ENCODE data around the gene PPAN. TPM values are rescaled to one million over a fixed set of nuclear protein-coding genes. Genes with fewer than 3 reads are reported as not detected.

PPAN gene
- total and polyA plus RNA-seq, 4 donors, result 15.0 to 61.4 (median 47.5) TPM

GRCh38 chr19:10135551-10136334 lies 29.6 kb downstream of the PPAN start:
- peaks cover 0 to 3% (median 0%) of the 10 kb centered on the region in 4 donors for H3K9me3 ChIP-seq (ENCODE audit: control insufficient read depth in 4 of 4, insufficient read depth in 3 of 4, low read length in 3 of 4)
- TF ChIP-seq, protein P1, sequence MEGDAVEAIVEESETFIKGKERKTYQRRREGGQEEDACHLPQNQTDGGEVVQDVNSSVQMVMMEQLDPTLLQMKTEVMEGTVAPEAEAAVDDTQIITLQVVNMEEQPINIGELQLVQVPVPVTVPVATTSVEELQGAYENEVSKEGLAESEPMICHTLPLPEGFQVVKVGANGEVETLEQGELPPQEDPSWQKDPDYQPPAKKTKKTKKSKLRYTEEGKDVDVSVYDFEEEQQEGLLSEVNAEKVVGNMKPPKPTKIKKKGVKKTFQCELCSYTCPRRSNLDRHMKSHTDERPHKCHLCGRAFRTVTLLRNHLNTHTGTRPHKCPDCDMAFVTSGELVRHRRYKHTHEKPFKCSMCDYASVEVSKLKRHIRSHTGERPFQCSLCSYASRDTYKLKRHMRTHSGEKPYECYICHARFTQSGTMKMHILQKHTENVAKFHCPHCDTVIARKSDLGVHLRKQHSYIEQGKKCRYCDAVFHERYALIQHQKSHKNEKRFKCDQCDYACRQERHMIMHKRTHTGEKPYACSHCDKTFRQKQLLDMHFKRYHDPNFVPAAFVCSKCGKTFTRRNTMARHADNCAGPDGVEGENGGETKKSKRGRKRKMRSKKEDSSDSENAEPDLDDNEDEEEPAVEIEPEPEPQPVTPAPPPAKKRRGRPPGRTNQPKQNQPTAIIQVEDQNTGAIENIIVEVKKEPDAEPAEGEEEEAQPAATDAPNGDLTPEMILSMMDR (IDR thresholded peaks at IDR 0.05; ENCODE audit: control extremely low read depth, extremely low read depth), result no peak
- H3K9ac ChIP-seq (ENCODE audit: insufficient read depth in 1 of 2, low read length in 2 of 2), result no peak overlapping the region
- H3K27me3 ChIP-seq (ENCODE audit: control insufficient read depth in 3 of 3, insufficient read depth in 3 of 3, low read length in 2 of 3), result no peaks in the 10 kb centered on the region
- H3K4me3 ChIP-seq, result no peak overlapping the region
- 88 to 92% methylated on average over 39 of the region's 39 CpGs for WGBS, 2 donors
- peaks cover 10 to 65% (median 40%) of the 10 kb centered on the region in 4 donors for H3K36me3 ChIP-seq (ENCODE audit: control insufficient read depth in 4 of 4, insufficient read depth in 4 of 4, low read length in 4 of 4)
- peak; percentile 49 for ATAC-seq (ENCODE audit: insufficient read depth, low FRiP score)
- peak overlapping the region in 1 of 2 donors; percentile 71 for H3K27ac ChIP-seq (ENCODE audit: low read depth in 1 of 2, low read length in 1 of 2)
- no peaks in the 10 kb centered on the region for H3K4me1 ChIP-seq (ENCODE audit: control insufficient read depth in 5 of 5, insufficient read depth in 5 of 5, low read length in 5 of 5)
- no peak for DNase-seq

GRCh38 chr19:10136936-10137335 lies 30.8 kb downstream of the PPAN start:
- WGBS, 2 donors, result 90 to 95% methylated on average over 14 of the region's 14 CpGs
- H3K9ac ChIP-seq (ENCODE audit: insufficient read depth in 1 of 2, low read length in 2 of 2), result no peak overlapping the region

DNA sequence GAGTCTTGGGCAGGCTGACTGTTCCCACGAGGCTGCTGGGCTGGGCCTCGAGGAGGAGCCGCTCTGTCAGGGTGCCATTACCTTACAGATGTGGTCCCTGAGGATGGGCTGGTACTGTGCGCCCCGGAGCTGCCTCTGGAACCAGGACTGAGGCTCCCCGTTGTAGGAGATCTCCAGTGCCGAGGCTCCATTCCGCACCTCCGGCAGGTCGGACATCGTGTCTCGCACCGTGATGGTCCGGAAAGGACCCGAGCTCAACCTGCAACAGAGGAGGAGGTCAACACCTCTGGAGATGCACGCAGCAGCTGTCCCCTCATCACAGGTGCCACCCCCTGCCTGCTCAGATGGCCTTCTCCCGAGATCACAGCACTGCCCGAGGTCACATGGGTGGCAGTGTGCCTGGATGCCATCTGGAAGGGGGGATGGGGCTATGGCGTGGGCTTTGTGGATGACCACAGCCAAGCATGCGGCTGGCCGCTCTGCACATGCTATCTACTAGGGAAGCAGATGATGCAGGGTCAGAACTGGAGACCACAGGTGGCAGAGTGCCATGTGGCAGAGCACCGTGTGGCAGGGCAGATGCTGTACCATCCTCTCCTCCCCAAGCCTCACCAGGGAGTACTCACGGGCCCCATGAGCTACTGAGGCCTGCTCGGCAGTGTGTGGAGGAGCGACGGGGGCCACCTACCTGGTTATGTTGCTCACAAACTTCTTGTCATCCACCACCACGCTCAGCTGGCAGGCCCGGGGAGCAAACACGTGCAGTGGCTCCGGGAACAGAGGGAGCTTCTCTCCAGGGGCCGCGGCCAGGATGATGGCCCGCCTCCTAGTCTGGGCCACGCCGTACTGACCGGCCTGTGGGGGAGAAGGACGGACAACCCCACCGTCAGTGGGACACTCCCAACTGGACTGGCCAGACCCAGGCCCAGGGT lies 31.9 kb downstream of the PPAN start:
- no peaks in the 10 kb centered on the region for H3K4me1 ChIP-seq (ENCODE audit: control insufficient read depth in 5 of 5, insufficient read depth in 5 of 5, low read length in 5 of 5)
- no peak overlapping the region for H3K27ac ChIP-seq (ENCODE audit: low read depth in 1 of 2, low read length in 1 of 2)
- no peak overlapping the region for H3K4me3 ChIP-seq
- TF ChIP-seq, protein P1 (IDR thresholded peaks at IDR 0.05; ENCODE audit: control extremely low read depth, extremely low read depth), result no peak
- ATAC-seq (ENCODE audit: insufficient read depth, low FRiP score) (no peak), DNase-seq (no peak)
- peaks cover 0 to under 1% (median 0%) of the 10 kb centered on the region in 4 donors for H3K9me3 ChIP-seq (ENCODE audit: control insufficient read depth in 4 of 4, insufficient read depth in 3 of 4, low read length in 3 of 4)
- H3K27me3 ChIP-seq (ENCODE audit: control insufficient read depth in 3 of 3, insufficient read depth in 3 of 3, low read length in 2 of 3), result no peaks in the 10 kb centered on the region
- peaks cover 28 to 77% (median 53%) of the 10 kb centered on the region in 4 donors for H3K36me3 ChIP-seq (ENCODE audit: control insufficient read depth in 4 of 4, insufficient read depth in 4 of 4, low read length in 4 of 4)
- H3K9ac ChIP-seq (ENCODE audit: insufficient read depth in 1 of 2, low read length in 2 of 2), result no peak overlapping the region
- WGBS, 2 donors, result 93% methylated on average over 38 of the region's 38 CpGs

More at GRCh38 chr19:10136936-10137335, 30.8 kb downstream of the PPAN start:
- DNase-seq, result no peak
- H3K4me1 ChIP-seq (ENCODE audit: control insufficient read depth in 5 of 5, insufficient read depth in 5 of 5, low read length in 5 of 5), result no peaks in the 10 kb centered on the region
- peaks cover 18 to 73% (median 49%) of the 10 kb centered on the region in 4 donors for H3K36me3 ChIP-seq (ENCODE audit: control insufficient read depth in 4 of 4, insufficient read depth in 4 of 4, low read length in 4 of 4)
- H3K9me3 ChIP-seq (ENCODE audit: control insufficient read depth in 4 of 4, insufficient read depth in 3 of 4, low read length in 3 of 4), result peaks cover 0 to 3% (median 0%) of the 10 kb centered on the region in 4 donors
- H3K27ac ChIP-seq (ENCODE audit: low read depth in 1 of 2, low read length in 1 of 2), result peak overlapping the region in 1 of 2 donors; percentile 3
- H3K27me3 ChIP-seq (ENCODE audit: control insufficient read depth in 3 of 3, insufficient read depth in 3 of 3, low read length in 2 of 3), result no peaks in the 10 kb centered on the region
- no peak for ATAC-seq (ENCODE audit: insufficient read depth, low FRiP score)
- TF ChIP-seq, protein P1 (IDR thresholded peaks at IDR 0.05; ENCODE audit: control extremely low read depth, extremely low read depth), result no peak
- H3K4me3 ChIP-seq, result no peak overlapping the region

Data from lung (tissue), 12 donors.